SK-N-SH (cell line): ENCODE data around the gene KIF12. TPM values are rescaled to one million over a fixed set of nuclear protein-coding genes. Genes with fewer than 3 reads are reported as not detected.

Source experiments
- CTCF ChIA-PET: fragments of 300-600, 350-600 bp; formaldehyde crosslinking; extraction: SDS; loops from one replicate; lab custom pipeline; 2021; lab: Yijun Ruan, JAX
- POLR2A ChIA-PET: fragments of 350-600 bp; sonication (Branson Sonifier 250); formaldehyde crosslinking; extraction: SDS; loops from one replicate; lab custom pipeline; 2020; ENCODE audit warnings: antibody characterized with exemption, inconsistent platforms; lab: Yijun Ruan, JAX
- DNase-seq: peaks from one replicate; pipeline ENCODE4 v3.0.0; 2012
- H2AFZ ChIP-seq: fragments of 200-600 bp; sonication (generic); 2 replicates; pipeline ENCODE4 v1.8.1; 2016; ENCODE audit warnings: antibody characterized with exemption, mild to moderate bottlenecking, low read depth
- H3F3A ChIP-seq: fragments of 200-600 bp; sonication (generic); replicated peaks from 2 replicates; pipeline ENCODE3; 2016; ENCODE audit warnings: antibody characterized with exemption, mild to moderate bottlenecking; ENCODE audit not compliant: insufficient read depth
- H3K27ac ChIP-seq, 2 experiments: fragments of 200-500 bp in 1 of 2; fragments of 200-600 bp in 1 of 2; sonication (Bioruptor generic) in 1 of 2; sonication (generic), shearing (Covaris generic) in 1 of 2; 2 replicates each; pipeline versions ENCODE4 v1.5.1 to v1.6.1; 2014 to 2016; ENCODE audit warnings: low read depth in 2 of 2, inconsistent platforms in 1 of 2, low read length in 1 of 2, mild to moderate bottlenecking in 1 of 2, mixed read lengths in 1 of 2
- H3K27me3 ChIP-seq: fragments of 200-600 bp; sonication (generic), shearing (Covaris generic); 2 replicates; pipeline ENCODE4 v1.6.1; 2016; ENCODE audit warnings: mixed run types; ENCODE audit not compliant: insufficient read depth
- H3K36me3 ChIP-seq, 2 experiments: fragments of 200-500 bp in 1 of 2; fragments of 200-600 bp in 1 of 2; sonication (Bioruptor generic) in 1 of 2; sonication (generic) in 1 of 2; replicated peaks in 1 of 2; 2 replicates each; pipeline versions ENCODE3 to v1.5.1; 2014 to 2016; ENCODE audit warnings: low read length in 1 of 2, mild to moderate bottlenecking in 1 of 2; ENCODE audit not compliant: insufficient read depth in 2 of 2, control insufficient read depth in 1 of 2
- H3K4me1 ChIP-seq, 2 experiments: fragments of 200-500 bp in 1 of 2; fragments of 200-600 bp in 1 of 2; sonication (Bioruptor generic) in 1 of 2; sonication (generic), shearing (Covaris generic) in 1 of 2; 2 replicates each; pipeline versions ENCODE4 v1.5.1 to v1.6.1; 2014 to 2016; ENCODE audit warnings: low read depth in 1 of 2, low read length in 1 of 2, mixed run types in 1 of 2; ENCODE audit not compliant: insufficient read depth in 2 of 2, control insufficient read depth in 1 of 2
- H3K4me2 ChIP-seq: fragments of 200-600 bp; sonication (generic), shearing (Covaris generic); 2 replicates; pipeline ENCODE4 v1.6.1; 2017; ENCODE audit warnings: mixed run types
- H3K4me3 ChIP-seq, 2 experiments: fragments of 200-500 bp in 1 of 2; fragments of 200-600 bp in 1 of 2; sonication (Bioruptor generic) in 1 of 2; sonication (generic), shearing (Covaris generic) in 1 of 2; 2 replicates each; pipeline versions ENCODE4 v1.5.1 to v1.8.1; 2014 to 2016; ENCODE audit warnings: low read depth in 2 of 2, inconsistent platforms in 1 of 2, low read length in 1 of 2, mild to moderate bottlenecking in 1 of 2, mixed read lengths in 1 of 2, moderate library complexity in 1 of 2
- H3K79me2 ChIP-seq: fragments of 200-600 bp; sonication (generic); 2 replicates; pipeline ENCODE4 v1.8.1; 2017; ENCODE audit warnings: mild to moderate bottlenecking; ENCODE audit not compliant: insufficient read depth
- H3K9ac ChIP-seq: fragments of 200-600 bp; sonication (generic); 2 replicates; pipeline ENCODE4 v1.6.1; 2017; ENCODE audit warnings: mixed run types
- H3K9me2 ChIP-seq: fragments of 200-600 bp; sonication (generic); 2 replicates; pipeline ENCODE4 v1.6.1; 2017; ENCODE audit warnings: mixed run types
- H3K9me3 ChIP-seq: fragments of 200-600 bp; sonication (generic); 2 replicates; pipeline ENCODE4 v1.6.1; 2017; ENCODE audit warnings: mixed run types, mild to moderate bottlenecking, moderate library complexity
- H4K20me1 ChIP-seq: fragments of 200-600 bp; sonication (generic); 2 replicates; pipeline ENCODE4 v1.6.1; 2017; ENCODE audit warnings: mild to moderate bottlenecking, mixed run types; ENCODE audit not compliant: insufficient read depth
- CHD2 ChIP-seq: fragments of 150-350 bp; IDR thresholded peaks from 2 replicates; pipeline ENCODE4 v1.6.1; 2018; ENCODE audit warnings: low read length; ENCODE audit not compliant: partially characterized antibody
- CTCF ChIP-seq: fragments of 200-600 bp; sonication (generic); IDR thresholded peaks from 2 replicates; pipeline ENCODE4 v1.6.1; 2017; ENCODE audit warnings: antibody characterized with exemption, mild to moderate bottlenecking, moderate library complexity
- ELF1 ChIP-seq: IDR thresholded peaks from 2 replicates; pipeline ENCODE4 v1.4.0; 2012
- EZH2phosphoT487 ChIP-seq: fragments of 200-600 bp; sonication (generic); IDR thresholded peaks from 2 replicates; pipeline ENCODE4 v1.6.1; 2017; ENCODE audit warnings: low read depth, mixed run types, mild to moderate bottlenecking, antibody characterized with exemption, moderate library complexity, borderline replicate concordance
- FOSL2 ChIP-seq: IDR thresholded peaks from 2 replicates; pipeline ENCODE4 v1.4.0; 2012; ENCODE audit warnings: low read depth, mild to moderate bottlenecking, moderate library complexity, borderline replicate concordance
- GABPA ChIP-seq: IDR thresholded peaks from 2 replicates; pipeline ENCODE4 v1.4.0; 2012; ENCODE audit warnings: low read depth, mild to moderate bottlenecking
- GATA2 ChIP-seq: sonication (generic); formaldehyde crosslinking; IDR thresholded peaks from 2 replicates; pipeline ENCODE4 v1.5.0; 2020; ENCODE audit warnings: mild to moderate bottlenecking, missing genetic modification reagents
- MAX ChIP-seq: IDR thresholded peaks from 2 replicates; pipeline ENCODE4 v1.4.0; 2012; ENCODE audit warnings: low read depth
- NFIC ChIP-seq: IDR thresholded peaks from 2 replicates; pipeline ENCODE4 v1.4.0; 2012; ENCODE audit warnings: borderline replicate concordance
- RFX5 ChIP-seq: IDR thresholded peaks from 2 replicates; pipeline ENCODE4 v1.6.1; 2012; ENCODE audit warnings: mild to moderate bottlenecking, improper control_type of control experiment, low read length
- RXRA ChIP-seq: IDR thresholded peaks from 2 replicates; pipeline ENCODE4 v1.4.0; 2012; ENCODE audit warnings: low read depth, mild to moderate bottlenecking, borderline replicate concordance
- SMC3 ChIP-seq: IDR thresholded peaks from 2 replicates; pipeline ENCODE4 v1.6.1; 2012; ENCODE audit warnings: low read depth, low read length, improper control_type of control experiment
- TAF1 ChIP-seq: IDR thresholded peaks from 2 replicates; pipeline ENCODE4 v1.6.1; 2012; ENCODE audit warnings: low read depth, mild to moderate bottlenecking, low read length, moderate library complexity, borderline replicate concordance
- USF2 ChIP-seq: fragments of 150-350 bp; IDR thresholded peaks from 2 replicates; pipeline ENCODE4 v1.6.1; 2017; ENCODE audit warnings: antibody characterized with exemption, low read length, low read depth, borderline replicate concordance
- YY1 ChIP-seq: IDR thresholded peaks from 2 replicates; pipeline ENCODE4 v1.4.0; 2012; ENCODE audit warnings: low read depth, mild to moderate bottlenecking
- WGBS: methylation state at CpG from one replicate; pipeline ENCODE4 v1.1.6; 2017; ENCODE audit warnings: low lambda C conversion rate; 5-methylcytosine and 5-hydroxymethylcytosine counted together
- polyA plus RNA-seq, 3 experiments: library from polyadenylated mRNA; depleted of rRNA; stranded (reverse); fragments of >200 nt; gene quantifications; 2 replicates each; pipeline ENCODE4 v1.2.3, GENCODE V29; 2012
- TF ChIP-seq, protein P1 (sequence below): fragments of 150-350 bp; IDR thresholded peaks from 2 replicates; pipeline ENCODE4 v1.6.1; 2016; ENCODE audit warnings: mild to moderate bottlenecking, low read depth, low read length
- TF ChIP-seq, protein P2 (sequence below): IDR thresholded peaks from 2 replicates; pipeline ENCODE4 v1.6.1; 2012; ENCODE audit warnings: mild to moderate bottlenecking, low read depth, low read length, moderate library complexity

Gene KIF12
- polyA plus RNA-seq, 1 of the 3 experiments (the other 2 are of a cell fraction), result 0.35 TPM

- no peak for DNase-seq
- no peaks in the 10 kb centered on the region for H3K9me3 ChIP-seq
- no peak overlapping the region for H3K27ac ChIP-seq
- no peaks in the 10 kb centered on the region for H3K79me2 ChIP-seq
- no peak overlapping the region for H2AFZ ChIP-seq
- peaks cover under 1% of the 10 kb centered on the region; the same call in 1 of the 2 replicates for H3K27me3 ChIP-seq
- H3K9me2 ChIP-seq, result no peaks in the 10 kb centered on the region
- peaks cover 6% of the 10 kb centered on the region for H3F3A ChIP-seq
- TF ChIP-seq SMC3 (no peak), MAX (no peak), GABPA (no peak), NFIC (peak; percentile 47; the same call in 1 of the 2 replicates)
- TF ChIP-seq, protein P1, sequence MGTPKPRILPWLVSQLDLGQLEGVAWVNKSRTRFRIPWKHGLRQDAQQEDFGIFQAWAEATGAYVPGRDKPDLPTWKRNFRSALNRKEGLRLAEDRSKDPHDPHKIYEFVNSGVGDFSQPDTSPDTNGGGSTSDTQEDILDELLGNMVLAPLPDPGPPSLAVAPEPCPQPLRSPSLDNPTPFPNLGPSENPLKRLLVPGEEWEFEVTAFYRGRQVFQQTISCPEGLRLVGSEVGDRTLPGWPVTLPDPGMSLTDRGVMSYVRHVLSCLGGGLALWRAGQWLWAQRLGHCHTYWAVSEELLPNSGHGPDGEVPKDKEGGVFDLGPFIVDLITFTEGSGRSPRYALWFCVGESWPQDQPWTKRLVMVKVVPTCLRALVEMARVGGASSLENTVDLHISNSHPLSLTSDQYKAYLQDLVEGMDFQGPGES, result no peak
- no peaks in the 10 kb centered on the region for H4K20me1 ChIP-seq
- 18% methylated on average over 3 of the region's 10 CpGs for whole genome bisulfite sequencing
- no peak overlapping the region for H3K9ac ChIP-seq
- ChIA-PET CTCF (interaction anchor here (1.0 to 4.0 kb wide), 4 partner anchors 9 to 178 kb away, joined by 3 to 25 read pairs (median 5); partner anchors contain the start of gene KIF12), POLR2A (no interaction called here)
- peak overlapping the region; percentile 38; the same call in 1 of the 2 replicates for H3K4me2 ChIP-seq
- no peaks in the 10 kb centered on the region for H3K36me3 ChIP-seq
- H3K4me3 ChIP-seq, result no peak overlapping the region
- H3K4me1 ChIP-seq, result no peaks in the 10 kb centered on the region; a peak in 1 of 4 replicates
Observed at GRCh38 chr9:114112778-114113584, 13.9 kb upstream of the KIF12 start.

DNA sequence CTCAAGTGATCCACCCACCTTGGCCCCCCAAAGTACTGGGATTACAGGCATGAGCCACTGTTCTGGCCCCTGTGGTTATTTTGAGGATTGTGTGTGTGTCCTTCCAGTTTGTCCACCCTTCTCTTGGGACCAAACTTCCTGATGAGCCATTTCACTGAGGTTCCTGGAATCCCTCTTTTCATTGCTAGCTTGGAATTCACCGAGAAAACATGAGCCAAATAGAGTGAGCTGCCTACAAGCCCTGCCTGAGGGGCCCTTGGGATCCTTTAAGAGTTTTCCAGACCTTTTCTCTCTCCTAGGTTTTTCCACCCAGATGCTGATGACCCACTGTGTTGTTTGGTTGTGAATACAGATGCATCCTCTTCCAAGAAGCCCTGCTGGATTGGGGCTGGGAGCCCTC is 13.2 kb upstream of the KIF12 start:
- Histone ChIP-seq H3K9me2 (no peaks in the 10 kb centered on the region), H3K36me3 (no peaks in the 10 kb centered on the region), H3K4me2 (no peak overlapping the region), H3K79me2 (no peaks in the 10 kb centered on the region), H4K20me1 (no peaks in the 10 kb centered on the region), H3K9me3 (no peaks in the 10 kb centered on the region), H2AFZ (no peak overlapping the region), H3K27me3 (no peaks in the 10 kb centered on the region; the same call in 1 of the 2 replicates), H3K4me1 (no peaks in the 10 kb centered on the region; a peak in 1 of 4 replicates), H3K4me3 (no peak overlapping the region), H3K27ac (no peak overlapping the region), H3K9ac (no peak overlapping the region), H3F3A (peaks cover 6% of the 10 kb centered on the region)
- no peak for DNase-seq
- WGBS, result 27% methylated on average over 1 of the region's 1 CpG
- ChIA-PET CTCF (interaction anchor here (0.6 to 4.0 kb wide), 6 partner anchors 10 to 192 kb away, joined by 3 to 25 read pairs (median 3); partner anchors contain the start of gene KIF12), POLR2A (no interaction called here)
- TF ChIP-seq RFX5, result no peak
- TF ChIP-seq CTCF, result no peak
- no peak for TF ChIP-seq ELF1
- TF ChIP-seq USF2, result no peak
- TF ChIP-seq MAX, result no peak
- TF ChIP-seq YY1, result no peak
- TF ChIP-seq TAF1, result no peak
- no peak for TF ChIP-seq EZH2phosphoT487
- TF ChIP-seq RXRA, result no peak
- no peak for TF ChIP-seq GATA2 (CRISPR knock-in tag)
- TF ChIP-seq, protein P2, sequence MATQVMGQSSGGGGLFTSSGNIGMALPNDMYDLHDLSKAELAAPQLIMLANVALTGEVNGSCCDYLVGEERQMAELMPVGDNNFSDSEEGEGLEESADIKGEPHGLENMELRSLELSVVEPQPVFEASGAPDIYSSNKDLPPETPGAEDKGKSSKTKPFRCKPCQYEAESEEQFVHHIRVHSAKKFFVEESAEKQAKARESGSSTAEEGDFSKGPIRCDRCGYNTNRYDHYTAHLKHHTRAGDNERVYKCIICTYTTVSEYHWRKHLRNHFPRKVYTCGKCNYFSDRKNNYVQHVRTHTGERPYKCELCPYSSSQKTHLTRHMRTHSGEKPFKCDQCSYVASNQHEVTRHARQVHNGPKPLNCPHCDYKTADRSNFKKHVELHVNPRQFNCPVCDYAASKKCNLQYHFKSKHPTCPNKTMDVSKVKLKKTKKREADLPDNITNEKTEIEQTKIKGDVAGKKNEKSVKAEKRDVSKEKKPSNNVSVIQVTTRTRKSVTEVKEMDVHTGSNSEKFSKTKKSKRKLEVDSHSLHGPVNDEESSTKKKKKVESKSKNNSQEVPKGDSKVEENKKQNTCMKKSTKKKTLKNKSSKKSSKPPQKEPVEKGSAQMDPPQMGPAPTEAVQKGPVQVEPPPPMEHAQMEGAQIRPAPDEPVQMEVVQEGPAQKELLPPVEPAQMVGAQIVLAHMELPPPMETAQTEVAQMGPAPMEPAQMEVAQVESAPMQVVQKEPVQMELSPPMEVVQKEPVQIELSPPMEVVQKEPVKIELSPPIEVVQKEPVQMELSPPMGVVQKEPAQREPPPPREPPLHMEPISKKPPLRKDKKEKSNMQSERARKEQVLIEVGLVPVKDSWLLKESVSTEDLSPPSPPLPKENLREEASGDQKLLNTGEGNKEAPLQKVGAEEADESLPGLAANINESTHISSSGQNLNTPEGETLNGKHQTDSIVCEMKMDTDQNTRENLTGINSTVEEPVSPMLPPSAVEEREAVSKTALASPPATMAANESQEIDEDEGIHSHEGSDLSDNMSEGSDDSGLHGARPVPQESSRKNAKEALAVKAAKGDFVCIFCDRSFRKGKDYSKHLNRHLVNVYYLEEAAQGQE, result no peak
- TF ChIP-seq FOSL2, result no peak
- no peak for TF ChIP-seq CHD2
